IMR-90 (cell line): ENCODE results near the gene YJU2. TPM values are rescaled to one million over a fixed set of nuclear protein-coding genes. Genes with fewer than 3 reads are reported as not detected.
A peak's percentile ranks its signal among the peaks of the same experiment; 100 is the strongest.

Experiments
- ATAC-seq: fragments of 200-7000 bp; cut with Tn5 transposase; 2 replicates; pipeline ENCODE4 v1.9.1; 2020; ENCODE audit warnings: low read depth, mild to moderate bottlenecking, moderate library complexity
- BruUV-seq: library from RNA; stranded (reverse); fragments of 400-500 nt; replicated peaks from 2 replicates; lab custom pipeline; 2021; lab: Mats Ljungman, UMichigan
- CTCF ChIA-PET: fragments of 300-600 bp; formaldehyde crosslinking; extraction: SDS; loops from one replicate; lab custom pipeline; 2021; ENCODE audit warnings: antibody characterized with exemption; lab: Yijun Ruan, JAX
- POLR2A ChIA-PET: fragments of 300-600 bp; sonication (Branson Sonifier 250); formaldehyde crosslinking; loops from one replicate; lab custom pipeline; 2022; ENCODE audit warnings: antibody characterized with exemption; ENCODE audit not compliant: unreplicated experiment; lab: Charles Lee
- DNase-seq: peaks from one replicate; pipeline ENCODE4 v3.0.0; 2013
- H2AFZ ChIP-seq: replicated peaks from 2 replicates; pipeline ENCODE3; 2013; ENCODE audit warnings: low read length, mild to moderate bottlenecking; ENCODE audit not compliant: poor library complexity
- H2AK5ac ChIP-seq: 2 replicates; pipeline ENCODE4 v1.6.1; 2013; ENCODE audit warnings: low read depth, low read length, inconsistent platforms
- H2AK9ac ChIP-seq: replicated peaks from 2 replicates; pipeline ENCODE3; 2013; ENCODE audit warnings: mild to moderate bottlenecking, low read depth, low read length, moderate library complexity; ENCODE audit not compliant: poor library complexity
- H2BK120ac ChIP-seq: 2 replicates; pipeline ENCODE4 v1.6.1; 2013; ENCODE audit warnings: low read depth, low read length, inconsistent platforms
- H2BK15ac ChIP-seq: 3 replicates; pipeline ENCODE4 v1.6.1; 2013; ENCODE audit warnings: low read depth, low read length, inconsistent platforms
- H2BK20ac ChIP-seq: 2 replicates; pipeline ENCODE4 v1.6.1; 2013; ENCODE audit warnings: low read depth, mild to moderate bottlenecking, inconsistent platforms, low read length, moderate library complexity
- H2BK5ac ChIP-seq: 2 replicates; pipeline ENCODE4 v1.6.1; 2013; ENCODE audit warnings: mild to moderate bottlenecking, low read depth, low read length, inconsistent platforms; ENCODE audit not compliant: poor library complexity, severe bottlenecking
- H3K14ac ChIP-seq: replicated peaks from 2 replicates; pipeline ENCODE4 v1.6.1; 2013; ENCODE audit warnings: low read depth, low read length, inconsistent platforms
- H3K18ac ChIP-seq: 2 replicates; pipeline ENCODE4 v1.6.1; 2013; ENCODE audit warnings: low read depth, low read length, control low read depth
- H3K23ac ChIP-seq: 2 replicates; pipeline ENCODE4 v1.6.1; 2013; ENCODE audit warnings: low read depth, low read length, inconsistent platforms
- H3K27ac ChIP-seq: 2 replicates; pipeline ENCODE4 v1.5.1; 2013; ENCODE audit warnings: mild to moderate bottlenecking, control low read depth, low read length; ENCODE audit not compliant: insufficient read depth
- H3K27me3 ChIP-seq: 2 replicates; pipeline ENCODE4 v1.6.1; 2013; ENCODE audit warnings: low read length; ENCODE audit not compliant: control insufficient read depth, insufficient read depth
- H3K36me3 ChIP-seq: 2 replicates; pipeline ENCODE4 v1.6.1; 2013; ENCODE audit warnings: low read length, mixed read lengths; ENCODE audit not compliant: control insufficient read depth, insufficient read depth
- H3K4ac ChIP-seq: 2 replicates; pipeline ENCODE4 v1.6.1; 2013; ENCODE audit warnings: low read depth, low read length, inconsistent platforms
- H3K4me1 ChIP-seq: 2 replicates; pipeline ENCODE4 v1.6.1; 2013; ENCODE audit warnings: low read length, mixed read lengths; ENCODE audit not compliant: control insufficient read depth, insufficient read depth
- H3K4me2 ChIP-seq: 2 replicates; pipeline ENCODE4 v1.6.1; 2013; ENCODE audit warnings: low read depth, mild to moderate bottlenecking, control low read depth, low read length, moderate library complexity
- H3K4me3 ChIP-seq: 2 replicates; pipeline ENCODE4 v1.5.1; 2013; ENCODE audit warnings: low read depth, mild to moderate bottlenecking, control low read depth, low read length, moderate library complexity; ENCODE audit not compliant: insufficient read depth
- H3K56ac ChIP-seq: 2 replicates; pipeline ENCODE4 v1.6.1; 2013; ENCODE audit warnings: low read length, inconsistent platforms; ENCODE audit not compliant: insufficient read depth; ENCODE audit errors: extremely low read depth
- H3K79me1 ChIP-seq, 2 experiments: 2 replicates each; pipeline ENCODE4 v1.6.1; 2013; ENCODE audit warnings: low read length in 2 of 2, inconsistent platforms in 1 of 2, low read depth in 1 of 2
- H3K9ac ChIP-seq: 2 replicates; pipeline ENCODE4 v1.6.1; 2013; ENCODE audit warnings: low read depth, low read length, control low read depth
- H3K9me1 ChIP-seq: 2 replicates; pipeline ENCODE4 v1.6.1; 2013; ENCODE audit warnings: low read length, inconsistent platforms; ENCODE audit not compliant: insufficient read depth
- H3K9me3 ChIP-seq: 2 replicates; pipeline ENCODE4 v1.6.1; 2013; ENCODE audit warnings: low read length; ENCODE audit not compliant: control insufficient read depth, insufficient read depth
- H4K20me1 ChIP-seq: 2 replicates; pipeline ENCODE4 v1.6.1; 2013; ENCODE audit warnings: low read length, inconsistent platforms; ENCODE audit not compliant: insufficient read depth
- H4K5ac ChIP-seq: 2 replicates; pipeline ENCODE4 v1.6.1; 2013; ENCODE audit warnings: mild to moderate bottlenecking, low read depth, low read length, control low read depth
- H4K8ac ChIP-seq, 2 experiments: 2 replicates each; pipeline ENCODE4 v1.6.1; 2013; ENCODE audit warnings: low read depth in 2 of 2, low read length in 2 of 2, control low read depth in 1 of 2, inconsistent platforms in 1 of 2
- H4K91ac ChIP-seq: 2 replicates; pipeline ENCODE4 v1.6.1; 2013; ENCODE audit warnings: low read depth, low read length, inconsistent platforms; ENCODE audit not compliant: insufficient read depth
- BHLHE40 ChIP-seq: fragments of 150-350 bp; IDR thresholded peaks from 2 replicates; pipeline ENCODE4 v1.6.1; 2016; ENCODE audit warnings: mild to moderate bottlenecking, low read depth, low read length
- CHD1 ChIP-seq: IDR thresholded peaks from 2 replicates; pipeline ENCODE4 v1.6.1; 2012; ENCODE audit warnings: low read depth, low read length, improper control_type of control experiment
- FOS ChIP-seq: fragments of 150-350 bp; IDR thresholded peaks from 2 replicates; pipeline ENCODE4 v1.6.1; 2016; ENCODE audit warnings: low read depth, low read length
- MAFK ChIP-seq: IDR thresholded peaks from 2 replicates; pipeline ENCODE4 v1.6.1; 2012; ENCODE audit warnings: low read depth, low read length, improper control_type of control experiment
- MAZ ChIP-seq: IDR thresholded peaks from 2 replicates; pipeline ENCODE4 v1.6.1; 2012; ENCODE audit warnings: low read depth, mild to moderate bottlenecking, low read length, improper control_type of control experiment, moderate library complexity, borderline replicate concordance
- MXI1 ChIP-seq: IDR thresholded peaks from 2 replicates; pipeline ENCODE4 v1.6.1; 2012; ENCODE audit warnings: low read depth, mild to moderate bottlenecking, low read length, moderate library complexity, borderline replicate concordance
- NFE2L2 ChIP-seq: fragments of 150-350 bp; IDR thresholded peaks from 2 replicates; pipeline ENCODE4 v1.6.1; 2016; ENCODE audit warnings: low read depth, mild to moderate bottlenecking, low read length
- POLR2A ChIP-seq: IDR thresholded peaks from 2 replicates; pipeline ENCODE4 v1.6.1; 2012; ENCODE audit warnings: mild to moderate bottlenecking, low read depth, low read length
- RAD21 ChIP-seq: IDR thresholded peaks from 2 replicates; pipeline ENCODE4 v1.6.1; 2012; ENCODE audit warnings: low read length, improper control_type of control experiment
- RCOR1 ChIP-seq: IDR thresholded peaks from 2 replicates; pipeline ENCODE4 v1.6.1; 2012; ENCODE audit warnings: mild to moderate bottlenecking, low read length, improper control_type of control experiment; ENCODE audit not compliant: insufficient replicate concordance
- RFX5 ChIP-seq: IDR thresholded peaks from 2 replicates; pipeline ENCODE4 v1.8.0; 2012; ENCODE audit warnings: low read depth, mild to moderate bottlenecking, low read length, moderate library complexity
- SMC3 ChIP-seq: fragments of 150-350 bp; IDR thresholded peaks from 2 replicates; pipeline ENCODE4 v1.6.1; 2016; ENCODE audit warnings: low read depth, mild to moderate bottlenecking, antibody characterized with exemption, low read length, moderate library complexity
- WGBS, 2 experiments: methylation state at CpG; one replicate each; pipeline versions ENCODE4 v1.1.5 to v1.1.7; 2013; ENCODE audit warnings: missing lambda C conversion rate in 2 of 2; ENCODE audit not compliant: insufficient read length in 1 of 2; ENCODE audit errors: extremely low coverage in 2 of 2; 5-methylcytosine and 5-hydroxymethylcytosine counted together
- dilution Hi-C: fragments of 300-500 bp; cut with HindIII; formaldehyde crosslinking; loops from one replicate; pipeline ENCODE4 v1.14.3; 2018; ENCODE audit warnings: low sequenced_read_pairs; ENCODE audit not compliant: unreplicated experiment
- in situ Hi-C: fragments of 300-500 bp; cut with MboI; formaldehyde crosslinking; loops from 3 replicates; pipeline ENCODE4 v1.14.3; 2019; ENCODE audit warnings: low sequenced_read_pairs, inconsistent platforms, mixed read lengths
- intact Hi-C: fragments of 100-400 bp; cut with micrococcal nuclease; formaldehyde crosslinking; loops from 2 replicates; pipeline ENCODE4 v1.10.0; 2022
- polyA plus RNA-seq, 3 experiments: library from polyadenylated mRNA; depleted of rRNA; stranded (reverse); fragments of >200 nt; gene quantifications; 2 replicates each; pipeline ENCODE4 v1.2.3, GENCODE V29; 2012; ENCODE audit warnings: low replicate concordance in 1 of 3
- total RNA-seq: library from RNA; depleted of rRNA; stranded (reverse); fragments of >200 nt; gene quantifications from 2 replicates; pipeline ENCODE4 v1.2.3, GENCODE V29; 2012
- TF ChIP-seq, protein P1 (sequence below): fragments of 150-350 bp; IDR thresholded peaks from 2 replicates; pipeline ENCODE4 v1.6.1; 2016; ENCODE audit warnings: low read depth, mild to moderate bottlenecking, low read length, moderate library complexity, borderline replicate concordance
- TF ChIP-seq, protein P2 (sequence below): conservative IDR thresholded peaks from 2 replicates; pipeline ENCODE4 v1.5.1; 2012; ENCODE audit warnings: mild to moderate bottlenecking, low read depth, low read length, improper control_type of control experiment
- TF ChIP-seq, protein P3 (sequence below): fragments of 150-350 bp; IDR thresholded peaks from 2 replicates; pipeline ENCODE4 v1.6.1; 2017; ENCODE audit warnings: mild to moderate bottlenecking, antibody characterized with exemption, low read length, low read depth

Gene YJU2
- total and polyA plus RNA-seq, 2 of the 4 experiments (the other 2 are of a cell fraction), result 15.6 to 18.9 TPM

DNA sequence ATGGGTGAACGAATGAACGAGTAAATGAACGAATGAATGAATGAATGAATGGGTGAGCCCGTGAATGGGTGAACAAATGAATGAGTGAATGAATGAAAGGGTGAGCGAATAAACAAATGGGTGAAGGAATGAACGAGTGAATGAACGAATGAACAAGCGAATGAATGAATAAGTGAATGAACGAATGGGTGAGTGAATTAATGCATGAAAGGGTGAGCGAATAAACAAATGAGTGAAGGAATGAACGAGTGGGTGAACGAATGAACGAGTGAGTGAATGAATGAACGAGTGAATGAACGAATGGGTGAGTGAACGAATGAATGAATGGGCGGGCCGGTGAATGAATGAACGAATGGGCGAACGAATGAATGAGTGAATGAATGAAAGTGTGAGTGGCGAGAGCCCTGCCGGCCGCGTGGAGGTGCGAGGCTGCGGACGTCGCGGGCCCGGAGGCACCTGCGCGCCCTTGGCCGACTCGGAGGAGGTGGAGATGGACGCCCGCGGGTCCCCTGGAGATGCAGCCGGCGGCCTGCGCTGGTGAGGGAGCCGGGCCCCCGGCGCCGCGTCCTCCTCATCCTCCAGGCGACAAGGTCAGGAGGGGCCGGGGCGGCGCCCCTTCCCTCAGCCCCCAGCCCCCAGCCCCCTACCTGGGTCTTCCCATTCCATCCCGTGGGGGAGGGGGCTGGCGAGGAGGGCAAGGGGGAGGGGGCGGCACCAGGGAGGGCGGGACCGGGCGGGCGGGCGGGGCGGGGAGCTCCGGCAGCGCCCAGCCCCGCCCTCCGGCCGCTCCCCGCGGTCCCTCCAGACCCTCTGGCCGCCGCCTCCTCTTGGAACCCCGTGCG lies 49.0 kb upstream of the YJU2 start:
- Histone ChIP-seq H3K4me3 (no peak overlapping the region), H3K56ac (no peak overlapping the region), H4K20me1 (no peaks in the 10 kb centered on the region; the same call in 1 of the 2 replicates), H4K8ac (no peak overlapping the region), H3K18ac (no peak overlapping the region), H4K91ac (no peak overlapping the region), H3K27me3 (peaks cover 62% of the 10 kb centered on the region), H2AK9ac (no peak overlapping the region), H2BK5ac (no peak overlapping the region), H3K9me1 (no peaks in the 10 kb centered on the region), H2BK20ac (no peak overlapping the region), H2AK5ac (no peak overlapping the region), H3K9ac (no peak overlapping the region), H3K23ac (no peak overlapping the region), H4K5ac (no peak overlapping the region), H3K4me1 (no peaks in the 10 kb centered on the region), H3K36me3 (no peaks in the 10 kb centered on the region), H3K79me1 (no peaks in the 10 kb centered on the region), H3K9me3 (no peaks in the 10 kb centered on the region), H3K4me2 (no peak overlapping the region), H3K14ac (no peak overlapping the region), H3K4ac (no peak overlapping the region), H2BK120ac (no peak overlapping the region), H2AFZ (peak overlapping the region; percentile 32), H2BK15ac (no peak overlapping the region), H3K27ac (no peak overlapping the region)
- BruUV-seq, result no TSS peak
- no peak for DNase-seq
- no peak for ATAC-seq
- in situ Hi-C loops (no loop called here), intact Hi-C loops (loop anchor here (1.0 kb wide), 1 partner anchor 17 kb away; no protein-coding TSS in a partner anchor), dilution Hi-C loops (no loop called here)
- ChIA-PET CTCF (no interaction called here), POLR2A (no interaction called here)
- 28% methylated on average over 31 of the region's 70 CpGs; no CpG with 5 or more reads in 1 of the 2 experiments for WGBS, 2 experiments
- TF ChIP-seq CHD1 (no peak), MAFK (no peak), FOS (no peak), MXI1 (no peak), POLR2A (no peak), RCOR1 (no peak), RFX5 (no peak), MAZ (no peak), SMC3 (no peak), BHLHE40 (no peak), RAD21 (no peak), NFE2L2 (no peak)
- TF ChIP-seq, protein P1, sequence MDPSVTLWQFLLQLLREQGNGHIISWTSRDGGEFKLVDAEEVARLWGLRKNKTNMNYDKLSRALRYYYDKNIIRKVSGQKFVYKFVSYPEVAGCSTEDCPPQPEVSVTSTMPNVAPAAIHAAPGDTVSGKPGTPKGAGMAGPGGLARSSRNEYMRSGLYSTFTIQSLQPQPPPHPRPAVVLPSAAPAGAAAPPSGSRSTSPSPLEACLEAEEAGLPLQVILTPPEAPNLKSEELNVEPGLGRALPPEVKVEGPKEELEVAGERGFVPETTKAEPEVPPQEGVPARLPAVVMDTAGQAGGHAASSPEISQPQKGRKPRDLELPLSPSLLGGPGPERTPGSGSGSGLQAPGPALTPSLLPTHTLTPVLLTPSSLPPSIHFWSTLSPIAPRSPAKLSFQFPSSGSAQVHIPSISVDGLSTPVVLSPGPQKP, result no peak
- TF ChIP-seq, protein P2, sequence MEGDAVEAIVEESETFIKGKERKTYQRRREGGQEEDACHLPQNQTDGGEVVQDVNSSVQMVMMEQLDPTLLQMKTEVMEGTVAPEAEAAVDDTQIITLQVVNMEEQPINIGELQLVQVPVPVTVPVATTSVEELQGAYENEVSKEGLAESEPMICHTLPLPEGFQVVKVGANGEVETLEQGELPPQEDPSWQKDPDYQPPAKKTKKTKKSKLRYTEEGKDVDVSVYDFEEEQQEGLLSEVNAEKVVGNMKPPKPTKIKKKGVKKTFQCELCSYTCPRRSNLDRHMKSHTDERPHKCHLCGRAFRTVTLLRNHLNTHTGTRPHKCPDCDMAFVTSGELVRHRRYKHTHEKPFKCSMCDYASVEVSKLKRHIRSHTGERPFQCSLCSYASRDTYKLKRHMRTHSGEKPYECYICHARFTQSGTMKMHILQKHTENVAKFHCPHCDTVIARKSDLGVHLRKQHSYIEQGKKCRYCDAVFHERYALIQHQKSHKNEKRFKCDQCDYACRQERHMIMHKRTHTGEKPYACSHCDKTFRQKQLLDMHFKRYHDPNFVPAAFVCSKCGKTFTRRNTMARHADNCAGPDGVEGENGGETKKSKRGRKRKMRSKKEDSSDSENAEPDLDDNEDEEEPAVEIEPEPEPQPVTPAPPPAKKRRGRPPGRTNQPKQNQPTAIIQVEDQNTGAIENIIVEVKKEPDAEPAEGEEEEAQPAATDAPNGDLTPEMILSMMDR, result no peak
- TF ChIP-seq, protein P3, sequence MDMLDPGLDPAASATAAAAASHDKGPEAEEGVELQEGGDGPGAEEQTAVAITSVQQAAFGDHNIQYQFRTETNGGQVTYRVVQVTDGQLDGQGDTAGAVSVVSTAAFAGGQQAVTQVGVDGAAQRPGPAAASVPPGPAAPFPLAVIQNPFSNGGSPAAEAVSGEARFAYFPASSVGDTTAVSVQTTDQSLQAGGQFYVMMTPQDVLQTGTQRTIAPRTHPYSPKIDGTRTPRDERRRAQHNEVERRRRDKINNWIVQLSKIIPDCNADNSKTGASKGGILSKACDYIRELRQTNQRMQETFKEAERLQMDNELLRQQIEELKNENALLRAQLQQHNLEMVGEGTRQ, result no peak
